ENCODE measurements around the gene ANTXR1. TPM values are rescaled to one million over a fixed set of nuclear protein-coding genes. Genes with fewer than 3 reads are reported as not detected.

Gene ANTXR1
- total RNA-seq, 3 donors from 2014 or later (not counting 1 experiment from before 2014, with no cell fraction given) = not detected

DNA sequence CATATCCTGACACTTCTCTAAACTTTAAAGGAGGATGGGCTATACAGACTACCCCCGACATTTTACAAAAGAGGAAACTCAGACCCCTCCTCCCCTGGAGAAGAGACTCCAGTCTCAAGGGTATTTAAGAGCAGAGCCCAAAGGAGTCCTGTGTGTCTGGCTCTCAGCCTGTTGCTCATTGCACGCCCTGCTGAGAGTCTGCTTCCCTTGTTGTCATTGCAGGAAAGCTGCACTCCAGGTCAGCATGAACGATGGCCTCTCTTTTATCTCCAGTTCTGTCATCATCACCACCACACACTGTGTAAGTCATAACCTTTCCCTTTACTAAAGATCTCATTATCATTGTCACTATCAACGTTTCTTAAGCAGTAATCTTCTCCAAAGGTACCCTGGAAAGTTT lies 111.4 kb downstream of the ANTXR1 start:
- Histone ChIP-seq H3K36me3 (ENCODE audit: control insufficient read depth, insufficient read depth, low read length) (no peaks in the 10 kb centered on the region), H3K4me1 (ENCODE audit: control insufficient read depth, insufficient read depth, low read length) (no peaks in the 10 kb centered on the region), H3K9me3 (ENCODE audit: control insufficient read depth, insufficient read depth, low read length) (no peaks in the 10 kb centered on the region), H3K4me3 (ENCODE audit: low read length) (no peak overlapping the region), H3K27me3 (ENCODE audit: control insufficient read depth, insufficient read depth, low read length) (no peaks in the 10 kb centered on the region), H3K27ac (ENCODE audit: low read length) (no peak overlapping the region)
- Mint-ChIP-seq H3K4me3 (no peak overlapping the region), H3K27me3 (ENCODE audit: low read depth in 2 of 2) (peaks cover 13 to 16% of the 10 kb centered on the region in 2 donors), H3K4me1 (no peaks in the 10 kb centered on the region), H3K9me3 (no peaks in the 10 kb centered on the region), H3K27ac (no peak overlapping the region), H3K36me3 (no peaks in the 10 kb centered on the region)
- ATAC-seq (no peak), DNase-seq (no peak)
- WGBS (ENCODE audit: insufficient coverage) = 69% methylated on average over 4 of the region's 4 CpGs
- no peak for TF ChIP-seq CTCF (IDR thresholded peaks at IDR 0.05)
- intact Hi-C loops (cut with micrococcal nuclease) = no loop called here

DNA sequence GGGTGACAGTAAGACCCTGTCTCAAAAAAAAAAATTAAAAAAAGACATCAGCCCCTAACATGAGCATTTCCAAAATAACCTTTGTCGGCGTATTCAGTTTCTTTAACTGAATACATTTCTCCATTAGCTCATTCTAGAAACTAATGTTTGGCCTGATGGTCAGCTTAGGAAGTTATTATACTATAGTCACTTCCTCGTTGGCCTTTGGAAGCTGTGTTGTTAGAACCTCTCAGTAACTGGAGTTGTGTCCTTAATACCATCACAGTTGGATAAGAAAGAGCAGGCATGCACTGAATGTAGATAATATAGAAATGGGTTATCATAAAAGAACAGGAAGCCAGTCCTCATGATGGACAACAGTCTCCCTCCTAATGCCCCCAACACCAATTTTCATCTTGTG lies 112.8 kb downstream of the ANTXR1 start:
- H3K4me1 Mint-ChIP-seq = no peaks in the 10 kb centered on the region
- DNase-seq = no peak
- intact Hi-C loops (cut with micrococcal nuclease) = no loop called here

DNA sequence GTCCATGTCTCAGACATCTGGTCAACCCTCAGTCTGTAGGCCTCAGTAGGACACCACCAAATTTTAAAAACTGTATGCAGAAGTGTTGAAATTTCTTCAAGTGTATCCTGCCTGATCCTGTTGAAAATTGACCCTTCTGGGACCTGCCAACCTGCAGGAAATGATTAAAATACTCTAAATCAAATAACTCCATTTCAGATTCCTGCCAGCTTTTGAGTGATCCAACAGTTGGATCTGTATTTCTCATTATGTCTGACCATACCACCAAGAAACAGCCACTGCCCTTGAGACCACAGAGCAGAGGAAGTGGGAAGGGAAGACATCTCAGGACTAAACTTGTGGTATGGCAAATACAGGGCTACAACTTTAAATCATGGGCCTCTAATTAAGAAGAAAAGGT lies 113.4 kb downstream of the ANTXR1 start:
- Mint-ChIP-seq H3K36me3 (no peaks in the 10 kb centered on the region), H3K27me3 (ENCODE audit: low read depth in 2 of 2) (peaks cover 13 to 15% of the 10 kb centered on the region in 2 donors), H3K9me3 (no peaks in the 10 kb centered on the region), H3K27ac (no peak overlapping the region), H3K4me1 (no peaks in the 10 kb centered on the region), H3K4me3 (no peak overlapping the region)
- Histone ChIP-seq H3K4me1 (ENCODE audit: control insufficient read depth, insufficient read depth, low read length) (no peaks in the 10 kb centered on the region), H3K4me3 (ENCODE audit: low read length) (no peak overlapping the region), H3K36me3 (ENCODE audit: control insufficient read depth, insufficient read depth, low read length) (no peaks in the 10 kb centered on the region), H3K27ac (ENCODE audit: low read length) (no peak overlapping the region), H3K27me3 (ENCODE audit: control insufficient read depth, insufficient read depth, low read length) (no peaks in the 10 kb centered on the region), H3K9me3 (ENCODE audit: control insufficient read depth, insufficient read depth, low read length) (no peaks in the 10 kb centered on the region)
- no peak for TF ChIP-seq CTCF (IDR thresholded peaks at IDR 0.05)
- intact Hi-C loops (cut with micrococcal nuclease) = no loop called here
- DNase-seq (no peak), ATAC-seq (no peak)

More for the DNA sequence above, 112.8 kb downstream of the ANTXR1 start:
- Histone ChIP-seq H3K9me3 (ENCODE audit: control insufficient read depth, insufficient read depth, low read length) (no peaks in the 10 kb centered on the region), H3K27ac (ENCODE audit: low read length) (no peak overlapping the region), H3K27me3 (ENCODE audit: control insufficient read depth, insufficient read depth, low read length) (no peaks in the 10 kb centered on the region), H3K4me3 (ENCODE audit: low read length) (no peak overlapping the region), H3K4me1 (ENCODE audit: control insufficient read depth, insufficient read depth, low read length) (no peaks in the 10 kb centered on the region), H3K36me3 (ENCODE audit: control insufficient read depth, insufficient read depth, low read length) (no peaks in the 10 kb centered on the region)
- WGBS (ENCODE audit: insufficient coverage) = 86% methylated on average over 3 of the region's 3 CpGs
- Mint-ChIP-seq H3K27ac (no peak overlapping the region), H3K36me3 (no peaks in the 10 kb centered on the region), H3K9me3 (no peaks in the 10 kb centered on the region), H3K27me3 (ENCODE audit: low read depth in 2 of 2) (peaks cover 13 to 16% of the 10 kb centered on the region in 2 donors), H3K4me3 (no peak overlapping the region)
- TF ChIP-seq CTCF (IDR thresholded peaks at IDR 0.05) = no peak
- ATAC-seq = no peak

- Mint-ChIP-seq H3K4me3 (no peak overlapping the region), H3K4me1 (no peaks in the 10 kb centered on the region), H3K9me3 (no peaks in the 10 kb centered on the region), H3K27ac (no peak overlapping the region), H3K27me3 (ENCODE audit: low read depth in 2 of 2) (peaks cover 9 to 14% of the 10 kb centered on the region in 2 donors), H3K36me3 (no peaks in the 10 kb centered on the region)
- ATAC-seq (no peak), DNase-seq (no peak)
- no peak for TF ChIP-seq CTCF (IDR thresholded peaks at IDR 0.05)
- 97% methylated on average over 5 of the region's 6 CpGs for WGBS (ENCODE audit: insufficient coverage)
- Histone ChIP-seq H3K4me1 (ENCODE audit: control insufficient read depth, insufficient read depth, low read length) (no peaks in the 10 kb centered on the region), H3K4me3 (ENCODE audit: low read length) (no peak overlapping the region), H3K27me3 (ENCODE audit: control insufficient read depth, insufficient read depth, low read length) (no peaks in the 10 kb centered on the region), H3K27ac (ENCODE audit: low read length) (no peak overlapping the region), H3K9me3 (ENCODE audit: control insufficient read depth, insufficient read depth, low read length) (no peaks in the 10 kb centered on the region), H3K36me3 (ENCODE audit: control insufficient read depth, insufficient read depth, low read length) (no peaks in the 10 kb centered on the region)
- intact Hi-C loops (cut with micrococcal nuclease) = no loop called here
Measured at GRCh38 chr2:69131452-69131851, 118.5 kb downstream of the ANTXR1 start.
